Transverse colon (tissue), 4 donors: ENCODE measurements around the gene CDC42. TPM values are rescaled to one million over a fixed set of nuclear protein-coding genes. Genes with fewer than 3 reads are reported as not detected.
"Not testable (repeated sequence)": the region's sequence is repeated elsewhere in the genome, so short reads cannot be mapped to it uniquely, and the experiment has no call there.

Source experiments
- DNase-seq: peaks from one replicate; pipeline ENCODE4 v3.0.0-alpha.2; 2019
- H3K27ac ChIP-seq, 4 donors: fragments of 200-600 bp; sonication (generic); 2 replicates each; pipeline ENCODE4 v1.5.1; 2016 to 2018; ENCODE audit warnings: inconsistent platforms in 4 of 4
- H3K27me3 ChIP-seq: fragments of 200-600 bp; sonication (generic); 2 replicates; pipeline ENCODE4 v1.5.1; 2017; ENCODE audit warnings: inconsistent platforms
- H3K36me3 ChIP-seq, 4 donors: fragments of 200-600 bp; sonication (generic); 2 replicates each; pipeline ENCODE4 v1.5.1; 2017 to 2019; ENCODE audit warnings: inconsistent platforms in 4 of 4
- H3K4me1 ChIP-seq, 4 donors: fragments of 200-600 bp; sonication (generic); 2 replicates each; pipeline ENCODE4 v1.5.1; 2017 to 2020; ENCODE audit warnings: inconsistent platforms in 4 of 4
- H3K4me3 ChIP-seq, 4 donors: fragments of 200-600 bp; sonication (generic); 1 replicate in 1 of 4; 2 replicates in 3 of 4; pipeline versions ENCODE4 v1.5.1 to v1.6.1; 2017 to 2019; ENCODE audit warnings: inconsistent platforms in 4 of 4
- H3K9me3 ChIP-seq, 2 donors: fragments of 200-600 bp; sonication (generic); 2 replicates each; pipeline ENCODE4 v1.5.1; 2017 to 2019; ENCODE audit warnings: inconsistent platforms in 2 of 2
- CTCF ChIP-seq, 5 experiments: fragments of 200-600 bp in 3 of 5; fragments of 450-650 bp in 2 of 5; sonication (generic) in 3 of 5; IDR thresholded peaks; 1 replicate in 2 of 5; 2 replicates in 3 of 5; pipeline ENCODE4 v1.5.1; 2016 to 2017; ENCODE audit warnings: antibody characterized with exemption in 5 of 5, inconsistent platforms in 3 of 5, mild to moderate bottlenecking in 2 of 5, moderate library complexity in 1 of 5
- EP300 ChIP-seq: sonication (generic); formaldehyde crosslinking; IDR thresholded peaks from one replicate; pipeline ENCODE4 v1.6.1; 2017; ENCODE audit warnings: antibody characterized with exemption, low read depth
- POLR2A ChIP-seq: fragments of 450-650 bp; IDR thresholded peaks from one replicate; pipeline ENCODE4 v1.6.1; 2016; ENCODE audit warnings: antibody characterized with exemption, mild to moderate bottlenecking, moderate library complexity
- POLR2AphosphoS5 ChIP-seq, 3 donors: sonication (generic); formaldehyde crosslinking; IDR thresholded peaks; one replicate each; pipeline ENCODE4 v1.6.1; 2016; ENCODE audit warnings: antibody characterized with exemption in 3 of 3
- WGBS, 2 donors: methylation state at CpG; one replicate each; pipeline ENCODE4 v1.1.5; 2018; ENCODE audit warnings: low coverage in 1 of 2; 5-methylcytosine and 5-hydroxymethylcytosine counted together
- in situ Hi-C, 4 donors: fragments of 200-750 bp; cut with MboI; loops; one replicate each; pipeline versions ENCODE4 v1.15.0 to v1.15.1; 2017; ENCODE audit warnings: low sequenced_read_pairs in 3 of 4, low pct_ligation_motif_present in 1 of 4, low pct_unique_long_range_greater_than_20kb in 1 of 4
- intact Hi-C: fragments of 100-400 bp; cut with DNase I; formaldehyde crosslinking; loops from one replicate; pipeline ENCODE4 v1.15.1; 2023; ENCODE audit warnings: low total_unique reads
- total RNA-seq, 4 donors: library from RNA; depleted of rRNA; stranded (reverse); fragments of >200 nt; gene quantifications; one replicate each; pipeline ENCODE4 v1.1.0, GENCODE V29; 2016

Gene CDC42
- total RNA-seq, 4 donors from 2014 or later = 140 to 245 (median 174) TPM

- H3K4me3 ChIP-seq = no peak overlapping the region
- peaks cover 14 to 44% (median 26%) of the 10 kb centered on the region in 4 donors for H3K4me1 ChIP-seq
- no peak overlapping the region for H3K27ac ChIP-seq
- no peaks in the 10 kb centered on the region for H3K9me3 ChIP-seq
- no peaks in the 10 kb centered on the region for H3K27me3 ChIP-seq
- intact Hi-C loops = no loop called here
- peaks cover 0 to 29% (median 8%) of the 10 kb centered on the region in 4 donors for H3K36me3 ChIP-seq
- WGBS, 2 donors = 58 to 60% methylated on average over 3 of the region's 3 CpGs
- no peak for TF ChIP-seq EP300
- no peak for TF ChIP-seq POLR2AphosphoS5 (IDR thresholded peaks at IDR 0.05)
- TF ChIP-seq POLR2A = no peak
- TF ChIP-seq CTCF (IDR thresholded peaks at IDR 0.05) = no peak
- in situ Hi-C loops = no loop called here
- no peak for DNase-seq
Measured at GRCh38 chr1:22089134-22089571, 36.6 kb downstream of the CDC42 start.

GRCh38 chr1:22089787-22090186, 37.3 kb downstream of the CDC42 start:
- no peak for DNase-seq
- WGBS, 2 donors = 35 to 48% methylated on average over 5 to 6 of the region's 6 CpGs
- TF ChIP-seq CTCF (IDR thresholded peaks at IDR 0.05) (no peak), POLR2AphosphoS5 (IDR thresholded peaks at IDR 0.05) (no peak), EP300 (no peak), POLR2A (no peak)
- in situ Hi-C loops (no loop called here), intact Hi-C loops (no loop called here)
- no peaks in the 10 kb centered on the region for H3K27me3 ChIP-seq
- H3K36me3 ChIP-seq = peaks cover 0 to 29% (median 9%) of the 10 kb centered on the region in 4 donors
- peak overlapping the region in 1 of 4 donors; percentile 19 for H3K27ac ChIP-seq
- peak overlapping the region in 1 of 4 donors; percentile 5 for H3K4me3 ChIP-seq
- H3K9me3 ChIP-seq = no peaks in the 10 kb centered on the region
- H3K4me1 ChIP-seq = peaks cover 14 to 44% (median 26%) of the 10 kb centered on the region in 4 donors

GRCh38 chr1:22090867-22091266, 38.4 kb downstream of the CDC42 start:
- in situ Hi-C loops (no loop called here), intact Hi-C loops (no loop called here)
- Histone ChIP-seq H3K27ac (no peak overlapping the region), H3K4me3 (no peak overlapping the region), H3K9me3 (no peaks in the 10 kb centered on the region), H3K36me3 (peaks cover 0 to 34% (median 10%) of the 10 kb centered on the region in 4 donors), H3K4me1 (peaks cover 14 to 44% (median 26%) of the 10 kb centered on the region in 4 donors), H3K27me3 (no peaks in the 10 kb centered on the region)
- no peak for TF ChIP-seq CTCF (IDR thresholded peaks at IDR 0.05)
- TF ChIP-seq POLR2AphosphoS5 (IDR thresholded peaks at IDR 0.05) = peak in 1 of 3 donors; percentile 0
- TF ChIP-seq POLR2A = no peak
- TF ChIP-seq EP300 = no peak
- DNase-seq = no peak
- 74 to 85% methylated on average over 3 of the region's 3 CpGs for WGBS, 2 donors

GRCh38 chr1:22092026-22092768, 39.7 kb downstream of the CDC42 start:
- in situ Hi-C loops = not testable (repeated sequence)

More at GRCh38 chr1:22092026-22092768, 39.7 kb downstream of the CDC42 start:
- H3K4me3 ChIP-seq, H3K27me3 ChIP-seq, H3K27ac ChIP-seq, intact Hi-C loops, DNase-seq, H3K9me3 ChIP-seq: not testable (repeated sequence)
- Histone ChIP-seq H3K36me3 (peaks cover 0 to 34% (median 8%) of the 10 kb centered on the region in 4 donors), H3K4me1 (peaks cover 14 to 42% (median 26%) of the 10 kb centered on the region in 4 donors)
- WGBS, 2 donors = 66 to 100% methylated on average over 1 to 3 of the region's 3 CpGs
